22Rv1 (cell line): ENCODE measurements around the gene ATP11A.

Source experiments
- H3K27ac ChIP-seq: fragments of 450-650 bp; 2 replicates; pipeline ENCODE4 v1.5.1; 2017
- ZFX ChIP-seq: fragments of 450-650 bp; IDR thresholded peaks from 2 replicates; pipeline ENCODE4 v1.6.1; 2017; ENCODE audit warnings: antibody characterized with exemption, borderline replicate concordance
- TF ChIP-seq, protein P1 (sequence below): fragments of 450-650 bp; IDR thresholded peaks from 2 replicates; pipeline ENCODE4 v1.5.1; 2017; ENCODE audit warnings: mild to moderate bottlenecking

Gene ATP11A

DNA sequence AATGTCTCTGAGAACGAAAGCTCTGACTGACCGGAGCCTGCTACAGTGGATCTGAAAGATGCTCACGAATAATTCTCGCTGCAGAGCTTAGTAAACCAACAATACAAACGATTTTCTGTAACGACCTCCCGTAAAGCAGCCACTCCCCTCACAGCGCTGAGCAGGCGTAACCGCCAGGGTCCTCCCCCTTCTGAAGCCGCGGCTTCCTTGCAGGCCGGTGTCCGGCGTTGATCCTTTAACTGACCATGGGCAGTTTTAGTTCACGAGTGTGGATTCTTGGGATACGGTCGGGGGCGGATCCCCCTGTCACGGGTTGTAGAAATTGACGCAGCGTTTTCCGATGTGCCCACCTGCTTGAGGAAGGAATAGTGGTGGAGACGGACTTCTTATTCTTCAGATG, 75.9 kb downstream of the ATP11A start:
- no peak overlapping the region for H3K27ac ChIP-seq

DNA sequence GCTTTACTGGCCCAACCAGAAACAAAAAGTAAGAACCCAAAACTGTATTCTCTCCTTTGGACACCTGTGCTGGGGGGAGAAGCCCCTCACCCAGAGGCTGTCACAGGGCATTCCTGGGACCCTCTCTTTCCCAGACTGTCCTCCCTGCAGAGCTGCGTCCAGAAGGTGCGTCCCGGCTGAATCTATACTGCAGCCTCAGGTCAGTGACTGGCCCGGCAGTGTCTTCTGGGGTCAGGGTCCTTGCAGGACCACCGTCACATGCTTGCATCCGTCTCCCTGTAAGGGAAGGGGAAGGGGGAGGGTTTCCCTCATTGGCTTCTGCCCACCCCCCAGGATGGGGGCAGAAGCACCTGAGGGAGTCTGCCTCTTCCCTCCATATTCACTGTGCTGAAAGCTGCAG, 76.5 kb downstream of the ATP11A start:
- TF ChIP-seq ZFX = no peak
- TF ChIP-seq, protein P1, sequence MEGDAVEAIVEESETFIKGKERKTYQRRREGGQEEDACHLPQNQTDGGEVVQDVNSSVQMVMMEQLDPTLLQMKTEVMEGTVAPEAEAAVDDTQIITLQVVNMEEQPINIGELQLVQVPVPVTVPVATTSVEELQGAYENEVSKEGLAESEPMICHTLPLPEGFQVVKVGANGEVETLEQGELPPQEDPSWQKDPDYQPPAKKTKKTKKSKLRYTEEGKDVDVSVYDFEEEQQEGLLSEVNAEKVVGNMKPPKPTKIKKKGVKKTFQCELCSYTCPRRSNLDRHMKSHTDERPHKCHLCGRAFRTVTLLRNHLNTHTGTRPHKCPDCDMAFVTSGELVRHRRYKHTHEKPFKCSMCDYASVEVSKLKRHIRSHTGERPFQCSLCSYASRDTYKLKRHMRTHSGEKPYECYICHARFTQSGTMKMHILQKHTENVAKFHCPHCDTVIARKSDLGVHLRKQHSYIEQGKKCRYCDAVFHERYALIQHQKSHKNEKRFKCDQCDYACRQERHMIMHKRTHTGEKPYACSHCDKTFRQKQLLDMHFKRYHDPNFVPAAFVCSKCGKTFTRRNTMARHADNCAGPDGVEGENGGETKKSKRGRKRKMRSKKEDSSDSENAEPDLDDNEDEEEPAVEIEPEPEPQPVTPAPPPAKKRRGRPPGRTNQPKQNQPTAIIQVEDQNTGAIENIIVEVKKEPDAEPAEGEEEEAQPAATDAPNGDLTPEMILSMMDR = no peak
- H3K27ac ChIP-seq = no peak overlapping the region

More for the DNA sequence above, 75.9 kb downstream of the ATP11A start:
- TF ChIP-seq, protein P1 = no peak
- no peak for TF ChIP-seq ZFX

DNA sequence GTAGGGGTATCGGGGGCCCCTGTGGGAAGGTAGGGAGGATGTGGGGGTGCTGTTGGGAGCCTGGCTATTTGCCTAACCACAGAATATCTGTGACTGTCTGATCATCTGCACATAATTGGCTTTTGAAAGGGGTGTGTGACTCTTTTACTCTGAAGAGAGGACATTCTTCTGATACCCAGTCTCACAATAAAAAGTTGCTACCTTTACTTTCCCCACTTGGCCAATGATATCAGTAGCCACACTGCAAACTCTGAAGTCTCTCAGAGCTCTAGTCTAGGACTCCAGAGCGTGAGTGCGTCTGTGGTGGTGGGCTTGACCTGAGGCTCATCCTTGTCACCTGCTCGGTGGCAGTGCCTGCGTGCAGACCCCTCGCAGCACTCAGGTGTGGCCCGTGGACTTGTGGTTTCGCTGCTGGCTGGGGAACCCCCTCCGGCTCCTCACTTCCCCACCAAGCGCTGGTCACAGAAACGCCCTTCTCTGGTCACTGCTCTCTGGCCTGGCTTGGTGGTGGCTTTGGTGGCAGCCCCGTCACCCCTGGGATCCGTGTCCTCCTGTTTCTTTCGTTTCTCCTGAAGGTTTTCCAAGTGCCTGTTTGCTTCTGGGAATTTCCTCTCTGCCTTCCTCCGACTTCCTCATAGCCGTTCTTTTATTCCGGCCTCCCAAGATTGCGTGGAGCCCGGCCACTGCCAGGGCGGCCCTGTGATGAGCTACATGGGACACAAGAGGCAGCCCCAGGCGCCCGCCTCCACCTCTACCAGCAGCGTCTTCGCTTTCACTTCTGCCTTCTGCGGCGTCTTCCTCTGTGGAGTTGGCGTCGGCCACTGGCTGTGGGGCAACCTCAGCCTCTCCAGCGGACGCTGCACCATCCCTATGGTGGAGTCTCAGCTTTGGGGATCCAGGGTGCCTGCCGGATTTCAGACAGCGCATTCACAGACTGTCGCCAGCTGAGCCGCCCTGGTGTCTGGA, 78.0 kb downstream of the ATP11A start:
- TF ChIP-seq, protein P1 = no peak
- TF ChIP-seq ZFX = no peak
- no peak overlapping the region for H3K27ac ChIP-seq

DNA sequence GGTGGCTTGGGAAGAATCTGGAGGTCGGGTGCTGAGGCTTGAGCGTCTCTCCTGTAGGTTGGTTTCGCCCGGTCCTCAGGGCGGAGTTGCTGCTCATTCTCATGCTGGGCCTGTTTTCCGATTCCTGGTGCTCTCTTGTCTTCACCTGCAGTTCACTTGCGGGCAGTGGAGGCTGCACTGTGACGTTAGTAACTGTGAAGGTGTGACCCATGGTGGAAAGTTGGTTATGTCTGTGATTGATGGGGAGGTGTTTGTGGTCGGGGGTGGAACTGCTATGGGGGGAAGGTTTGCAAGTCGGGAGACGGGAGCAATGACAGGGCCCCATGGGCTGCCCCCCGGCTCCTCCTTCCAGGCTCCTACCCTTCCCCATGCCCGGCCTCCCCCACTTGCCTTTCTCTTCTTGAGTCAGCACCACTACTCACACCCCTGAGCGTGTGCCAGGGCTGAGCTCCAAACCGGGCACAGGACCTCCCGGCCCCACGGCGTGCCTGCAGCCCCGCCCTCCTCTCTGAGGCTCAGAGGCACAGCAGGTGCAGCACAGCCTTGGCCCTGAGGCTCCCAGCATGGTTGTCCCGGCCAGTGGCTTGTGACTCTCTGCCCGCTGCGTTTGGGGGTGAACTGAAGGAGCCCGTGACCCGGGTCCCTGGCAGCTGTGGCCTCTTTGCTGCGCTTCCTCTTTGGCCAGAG, 79.1 kb downstream of the ATP11A start:
- no peak for TF ChIP-seq ZFX
- TF ChIP-seq, protein P1 = no peak
- no peak overlapping the region for H3K27ac ChIP-seq

DNA sequence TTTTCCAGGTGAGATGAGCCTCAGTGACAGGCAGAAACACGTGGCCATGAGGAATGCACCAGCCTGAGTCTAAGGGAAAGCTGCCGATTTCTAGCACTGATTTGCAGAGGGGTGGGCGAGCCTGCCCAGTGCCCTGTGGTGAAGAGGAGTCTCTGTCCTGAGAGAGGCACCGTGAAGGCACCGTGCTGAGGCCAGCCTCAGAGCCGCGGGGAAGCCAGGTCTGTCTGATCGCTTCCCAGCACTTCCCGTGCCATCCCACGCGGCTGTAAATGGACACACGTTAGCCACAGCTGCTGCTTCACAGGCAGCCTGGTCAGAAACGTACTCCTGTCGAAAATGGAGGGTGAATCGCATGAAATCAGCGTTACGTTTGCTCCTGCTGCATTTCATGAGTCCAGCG, 79.8 kb downstream of the ATP11A start:
- no peak overlapping the region for H3K27ac ChIP-seq
- no peak for TF ChIP-seq ZFX
- TF ChIP-seq, protein P1 = no peak

DNA sequence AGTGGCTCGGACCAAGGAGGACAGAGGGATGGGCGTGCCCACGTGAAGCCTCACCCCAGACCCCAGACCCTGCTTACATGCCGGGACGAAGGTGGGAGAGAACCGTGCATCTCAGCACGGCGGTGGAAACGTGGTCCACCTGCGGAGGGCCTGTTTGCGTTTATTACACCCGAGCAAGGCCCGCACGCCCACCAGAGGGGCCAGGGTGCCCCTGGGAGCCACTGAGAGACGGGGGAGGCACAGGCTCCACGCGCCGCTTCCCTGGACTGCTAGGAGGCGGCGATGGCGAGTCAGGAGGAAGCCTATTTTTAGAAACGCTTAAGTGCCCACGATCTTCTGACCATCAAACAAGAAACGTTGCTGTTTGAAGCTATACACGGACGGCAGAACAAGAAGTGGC, 80.7 kb downstream of the ATP11A start:
- H3K27ac ChIP-seq = no peak overlapping the region
- TF ChIP-seq ZFX = no peak
- TF ChIP-seq, protein P1 = no peak
